GM12892 (cell line): Measurements from ENCODE around the gene CLEC11A.

Experiments
- POLR2A ChIP-seq: IDR thresholded peaks from 2 replicates; pipeline ENCODE4 v1.6.1; 2011; ENCODE audit warnings: low read depth, low read length, control low read depth
- POLR2AphosphoS5 ChIP-seq: IDR thresholded peaks from 2 replicates; pipeline ENCODE4 v1.6.1; 2011; ENCODE audit warnings: low read depth, low read length, control low read depth
- TAF1 ChIP-seq: IDR thresholded peaks from 2 replicates; pipeline ENCODE4 v1.6.1; 2011; ENCODE audit warnings: low read depth, mild to moderate bottlenecking, control low read depth, low read length, borderline replicate concordance

DNA sequence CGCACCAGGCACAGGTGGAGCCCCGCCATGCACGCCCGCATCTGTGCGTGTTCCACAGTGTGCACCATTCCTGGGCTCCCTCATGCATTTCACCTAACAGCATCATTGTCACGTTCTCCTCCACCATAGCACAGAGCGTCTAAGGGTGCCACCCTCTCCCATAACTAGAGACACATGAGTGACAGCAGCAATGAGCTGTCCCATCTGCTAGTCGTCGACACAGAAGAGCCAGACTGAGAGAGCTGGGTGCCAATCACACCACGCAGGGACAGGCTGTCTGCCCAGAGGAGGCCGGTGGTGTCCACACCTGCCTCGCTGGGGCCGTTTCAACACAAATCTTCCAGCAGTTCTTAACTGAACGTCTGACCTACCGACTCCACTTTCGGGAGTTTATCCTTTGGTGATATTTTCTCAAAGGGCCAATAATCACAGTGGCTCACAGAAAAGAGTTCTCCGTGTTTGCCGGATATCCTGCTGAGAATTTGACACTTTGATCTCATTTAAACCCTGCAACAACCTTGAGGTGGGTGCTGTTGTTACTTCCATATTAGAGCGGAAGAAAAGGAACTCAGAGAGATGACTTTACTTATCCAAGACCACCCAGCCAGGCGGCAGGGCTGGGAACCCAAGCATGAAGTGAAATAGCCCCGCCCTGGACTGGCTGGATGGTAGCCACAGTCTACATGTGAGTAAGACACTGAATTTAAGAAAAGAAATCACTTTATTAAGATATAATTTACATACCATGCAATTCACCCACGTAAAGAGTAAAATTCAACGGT lies 16.2 kb downstream of the CLEC11A start:
- TF ChIP-seq POLR2AphosphoS5, result no peak
- no peak for TF ChIP-seq POLR2A
- no peak for TF ChIP-seq TAF1
